Loucy (cell line): Measurements from ENCODE around the gene ATP1A4.

ENCODE experiments used
- CTCF ChIP-seq: fragments of 200-600 bp; sonication (generic); conservative IDR thresholded peaks from 2 replicates; pipeline ENCODE4 v1.5.1; 2014; ENCODE audit warnings: mild to moderate bottlenecking, antibody characterized with exemption, low read length
- EZH2phosphoT487 ChIP-seq: fragments of 200-600 bp; IDR thresholded peaks from 2 replicates; pipeline ENCODE4 v1.6.1; 2018; ENCODE audit warnings: antibody characterized with exemption, mild to moderate bottlenecking, moderate library complexity, borderline replicate concordance

DNA sequence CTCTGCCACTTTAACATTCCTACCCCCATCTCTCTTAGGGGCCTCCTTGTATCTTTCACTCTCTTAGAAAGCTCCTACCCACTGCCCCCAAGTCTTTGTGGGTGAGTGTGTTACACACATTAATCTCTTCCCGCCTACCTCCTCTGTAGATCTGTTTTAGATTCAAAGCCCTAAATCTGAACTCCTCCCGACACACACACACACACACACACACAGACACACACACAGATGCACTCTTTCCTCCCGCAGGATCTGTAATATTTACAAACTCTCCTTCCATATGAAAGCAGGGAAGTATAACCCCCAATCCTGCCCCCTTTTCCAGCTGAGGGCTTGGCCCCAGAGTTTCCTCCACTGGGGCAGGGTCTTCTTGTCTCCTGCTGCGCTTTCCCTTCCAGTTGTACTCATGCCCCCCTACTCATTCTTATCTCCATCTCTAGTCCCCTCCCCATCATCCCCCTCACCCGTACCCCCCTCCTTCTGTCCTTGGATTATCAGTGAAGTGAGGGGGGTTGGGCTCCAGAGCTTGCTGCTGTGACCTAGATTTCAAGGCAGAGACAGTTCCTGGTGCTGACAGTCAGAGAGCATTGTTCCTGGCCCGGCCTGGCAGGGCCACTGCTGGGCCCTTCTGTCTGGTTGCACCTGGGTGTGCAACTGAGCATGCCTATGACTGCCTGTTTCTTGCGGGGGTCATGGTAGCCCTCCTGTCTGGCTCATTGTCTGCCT lies 58.1 kb downstream of the ATP1A4 start:
- TF ChIP-seq CTCF, result no peak
- no peak for TF ChIP-seq EZH2phosphoT487
